Skin of body (tissue), 2 donors: ENCODE data around the gene FLRT2. TPM values are rescaled to one million over a fixed set of nuclear protein-coding genes. Genes with fewer than 3 reads are reported as not detected.

ENCODE experiments used
- DNase-seq: peaks from one replicate; lab custom pipeline; 2025; lab: John Stamatoyannopoulos, UW
- total RNA-seq: library from RNA; depleted of rRNA; stranded (reverse); fragments of >200 nt; gene quantifications from one replicate; pipeline ENCODE4 v1.2.3, GENCODE V29; 2014

FLRT2 gene
- total RNA-seq = 32.6 TPM

- peak; percentile 55 for DNase-seq
Measured at GRCh38 chr14:85529803-85530574, at the start of gene FLRT2. FLRT2 (plus strand) TSS chr14:85530144; CDS start chr14:85621515, 91,371 bp downstream.

- no peak for DNase-seq
Measured at GRCh38 chr14:85481471-85481870, 48.5 kb upstream of the FLRT2 start.

- DNase-seq = no peak
Measured at GRCh38 chr14:85482552-85482951, 47.4 kb upstream of the FLRT2 start.

GRCh38 chr14:85483037-85483436, 46.9 kb upstream of the FLRT2 start:
- DNase-seq = no peak

- DNase-seq = no peak
Measured at GRCh38 chr14:85483652-85484051, 46.3 kb upstream of the FLRT2 start.

- no peak for DNase-seq
Measured at GRCh38 chr14:85487215-85487614, 42.7 kb upstream of the FLRT2 start.

- no peak for DNase-seq
Measured at GRCh38 chr14:85501751-85502150, 28.2 kb upstream of the FLRT2 start.

- no peak for DNase-seq
Measured at GRCh38 chr14:85508863-85509262, 21.1 kb upstream of the FLRT2 start.

GRCh38 chr14:85512451-85512850, 17.5 kb upstream of the FLRT2 start:
- DNase-seq = no peak

GRCh38 chr14:85514487-85514886, 15.5 kb upstream of the FLRT2 start:
- DNase-seq = no peak

- peak; percentile 85 for DNase-seq
Measured at GRCh38 chr14:85516239-85517113, 13.5 kb upstream of the FLRT2 start.

- DNase-seq = no peak
Measured at GRCh38 chr14:85517114-85517688, 12.7 kb upstream of the FLRT2 start.

- DNase-seq = no peak
Measured at GRCh38 chr14:85519661-85520305, 10.2 kb upstream of the FLRT2 start.

- no peak for DNase-seq
Measured at GRCh38 chr14:85520581-85520980, 9.4 kb upstream of the FLRT2 start.

- no peak for DNase-seq
Measured at GRCh38 chr14:85523624-85524023, 6.3 kb upstream of the FLRT2 start.

- DNase-seq = no peak
Measured at GRCh38 chr14:85527006-85527405, 2.9 kb upstream of the FLRT2 start.

- no peak for DNase-seq
Measured at GRCh38 chr14:85527445-85528035, 2.4 kb upstream of the FLRT2 start.

GRCh38 chr14:85528080-85528896, 1.7 kb upstream of the FLRT2 start:
- peak; percentile 85 for DNase-seq

GRCh38 chr14:85528897-85529631, 880 bp upstream of the FLRT2 start:
- peak; percentile 76 for DNase-seq

- DNase-seq = peak; percentile 47
Measured at GRCh38 chr14:85530626-85531025, 682 bp downstream of the FLRT2 start.
